ENCODE measurements around the gene GLUL.

The GLUL gene

GRCh38 chr1:182426442-182427430 is 35.1 kb upstream of the GLUL start:
- no peaks in the 10 kb centered on the region for H4K20me1 ChIP-seq (ENCODE audit: insufficient read depth, low read length, poor library complexity, severe bottlenecking)
- no peaks in the 10 kb centered on the region for H3K9me2 ChIP-seq (replicated peaks; ENCODE audit: low read depth, low read length)
- H3K9ac ChIP-seq (ENCODE audit: low read depth, low read length, poor library complexity, severe bottlenecking), result no peak overlapping the region
- H3K4me1 ChIP-seq (ENCODE audit: insufficient read depth, low read length, poor library complexity, severe bottlenecking), result peaks cover 9% of the 10 kb centered on the region
- H3K4me3 ChIP-seq (ENCODE audit: low read length, poor library complexity, severe bottlenecking), result no peak overlapping the region
- no peaks in the 10 kb centered on the region for H3K79me2 ChIP-seq (ENCODE audit: insufficient read depth, low read length)
- no peak overlapping the region for H2AFZ ChIP-seq (ENCODE audit: low read length)
- no peaks in the 10 kb centered on the region for H3K9me3 ChIP-seq (ENCODE audit: insufficient read depth, low read depth, low read length)
- peaks cover 4% of the 10 kb centered on the region for H3K27me3 ChIP-seq (ENCODE audit: insufficient read depth, low read length, poor library complexity, severe bottlenecking)
- no peak for TF ChIP-seq CTCF (conservative IDR thresholded peaks at IDR 0.05; ENCODE audit: low read length)
- no peak overlapping the region for H3K4me2 ChIP-seq (ENCODE audit: low read depth, low read length, poor library complexity, severe bottlenecking)
- no peaks in the 10 kb centered on the region for H3K36me3 ChIP-seq (ENCODE audit: insufficient read depth, low read length)
- no peaks in the 10 kb centered on the region for H3F3A ChIP-seq (ENCODE audit: low read depth)

GRCh38 chr1:182415789-182416188 is 24.2 kb upstream of the GLUL start:
- H3K36me3 ChIP-seq (ENCODE audit: insufficient read depth, low read length), result no peaks in the 10 kb centered on the region
- H3K4me3 ChIP-seq (ENCODE audit: low read length, poor library complexity, severe bottlenecking), result no peak overlapping the region
- H3K9me2 ChIP-seq (replicated peaks; ENCODE audit: low read depth, low read length), result no peaks in the 10 kb centered on the region
- H3K4me1 ChIP-seq (ENCODE audit: insufficient read depth, low read length, poor library complexity, severe bottlenecking), result no peaks in the 10 kb centered on the region
- no peak for TF ChIP-seq CTCF (conservative IDR thresholded peaks at IDR 0.05; ENCODE audit: low read length)
- no peak for TF ChIP-seq EZH2phosphoT487 (IDR thresholded peaks at IDR 0.05; ENCODE audit: borderline replicate concordance)
- H3K9ac ChIP-seq (ENCODE audit: low read depth, low read length, poor library complexity, severe bottlenecking), result no peak overlapping the region
- no peaks in the 10 kb centered on the region for H3K9me3 ChIP-seq (ENCODE audit: insufficient read depth, low read depth, low read length)
- H3K27me3 ChIP-seq (ENCODE audit: insufficient read depth, low read length, poor library complexity, severe bottlenecking), result no peaks in the 10 kb centered on the region
- no peaks in the 10 kb centered on the region for H4K20me1 ChIP-seq (ENCODE audit: insufficient read depth, low read length, poor library complexity, severe bottlenecking)
- no peak overlapping the region for H2AFZ ChIP-seq (ENCODE audit: low read length)
- no peaks in the 10 kb centered on the region for H3K79me2 ChIP-seq (ENCODE audit: insufficient read depth, low read length)
- no peak overlapping the region for H3K4me2 ChIP-seq (ENCODE audit: low read depth, low read length, poor library complexity, severe bottlenecking)
- no peaks in the 10 kb centered on the region for H3F3A ChIP-seq (ENCODE audit: low read depth)

- H4K20me1 ChIP-seq (ENCODE audit: insufficient read depth, low read length, poor library complexity, severe bottlenecking), result no peaks in the 10 kb centered on the region
- no peak overlapping the region for H2AFZ ChIP-seq (ENCODE audit: low read length)
- no peak overlapping the region for H3K4me2 ChIP-seq (ENCODE audit: low read depth, low read length, poor library complexity, severe bottlenecking)
- H3K9me2 ChIP-seq (replicated peaks; ENCODE audit: low read depth, low read length), result no peaks in the 10 kb centered on the region
- H3K79me2 ChIP-seq (ENCODE audit: insufficient read depth, low read length), result no peaks in the 10 kb centered on the region
- H3K36me3 ChIP-seq (ENCODE audit: insufficient read depth, low read length), result no peaks in the 10 kb centered on the region
- no peaks in the 10 kb centered on the region for H3K27me3 ChIP-seq (ENCODE audit: insufficient read depth, low read length, poor library complexity, severe bottlenecking)
- TF ChIP-seq EZH2phosphoT487 (IDR thresholded peaks at IDR 0.05; ENCODE audit: borderline replicate concordance) (no peak), CTCF (conservative IDR thresholded peaks at IDR 0.05; ENCODE audit: low read length) (no peak)
- no peak overlapping the region for H3K9ac ChIP-seq (ENCODE audit: low read depth, low read length, poor library complexity, severe bottlenecking)
- H3F3A ChIP-seq (ENCODE audit: low read depth), result no peaks in the 10 kb centered on the region
- H3K9me3 ChIP-seq (ENCODE audit: insufficient read depth, low read depth, low read length), result no peaks in the 10 kb centered on the region
- H3K4me3 ChIP-seq (ENCODE audit: low read length, poor library complexity, severe bottlenecking), result no peak overlapping the region
- no peaks in the 10 kb centered on the region for H3K4me1 ChIP-seq (ENCODE audit: insufficient read depth, low read length, poor library complexity, severe bottlenecking)
Measured at GRCh38 chr1:182413969-182414368, 22.4 kb upstream of the GLUL start.

Data from Loucy (cell line).